ENCODE data around the gene PLEKHO2.

DNA sequence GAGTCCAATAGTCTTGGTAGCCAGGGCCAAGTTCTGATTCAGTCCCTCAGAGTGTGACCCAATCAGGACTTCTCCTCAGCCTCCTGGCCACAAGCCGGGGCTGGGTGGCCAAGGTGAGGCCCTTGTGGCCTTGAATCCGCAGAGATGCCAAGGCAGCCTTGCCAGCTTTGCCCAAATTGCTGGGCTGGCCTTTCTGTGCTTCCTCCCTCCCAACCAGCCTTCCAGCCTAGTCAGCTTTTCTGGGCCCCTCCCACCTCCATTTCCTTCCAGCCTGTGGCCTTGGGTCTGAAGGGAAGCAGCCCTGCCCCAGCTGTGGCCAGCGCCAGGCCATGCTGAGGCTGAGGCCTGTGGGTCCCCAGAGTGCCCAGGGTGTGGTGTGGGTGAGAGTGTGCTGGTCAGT, 35.7 kb downstream of the PLEKHO2 start:
- TF ChIP-seq EZH2phosphoT487 (IDR thresholded peaks at IDR 0.05; ENCODE audit: insufficient read depth, low read depth) (no peak), EZH2 (IDR thresholded peaks at IDR 0.05; ENCODE audit: insufficient read depth, poor library complexity, severe bottlenecking) (no peak)
